ENCODE measurements around the gene TBC1D9B. TPM values are rescaled to one million over a fixed set of nuclear protein-coding genes. Genes with fewer than 3 reads are reported as not detected.

TBC1D9B gene
- total and polyA plus RNA-seq, 9 of the 15 experiments (the other 6 are each of a cell fraction or from before 2014, with no cell fraction given) = 2.9 to 59.1 (median 33.5) TPM

GRCh38 chr5:179819296-179820126, 88.2 kb downstream of the TBC1D9B start (continued):
- 0 out of 2 replicates have a peak, but pooled peaks have one; percentile 18 for TF ChIP-seq CHD2 (IDR thresholded peaks at IDR 0.05; ENCODE audit: low read depth, low read length)
- no peak for TF ChIP-seq POLR3A (IDR thresholded peaks at IDR 0.05; ENCODE audit: borderline replicate concordance, extremely low read depth, insufficient read depth, insufficient read length)
- no peak for TF ChIP-seq SIN3A (IDR thresholded peaks at IDR 0.05; ENCODE audit: borderline replicate concordance in 2 of 2, control insufficient read depth in 1 of 2, low read depth in 2 of 2, low read length in 2 of 2)
- TF ChIP-seq PYGO2 (tag; IDR thresholded peaks at IDR 0.05) = peak; percentile 65; the same call in 1 of the 2 replicates
- no peak for TF ChIP-seq MITF (IDR thresholded peaks at IDR 0.05)
- TF ChIP-seq PHB2 (IDR thresholded peaks at IDR 0.05; ENCODE audit: low read depth) = no peak
- no peak for TF ChIP-seq CHD4 (IDR thresholded peaks at IDR 0.05; ENCODE audit: insufficient read depth, insufficient replicate concordance, low read depth, low read length, poor library complexity, severe bottlenecking)
- TF ChIP-seq GABPA (tag; conservative IDR thresholded peaks at IDR 0.05; ENCODE audit: low read depth) = 0 out of 2 replicates have a peak, but pooled peaks have one; percentile 6
- TF ChIP-seq MTF1 (CRISPR knock-in tag; IDR thresholded peaks at IDR 0.05; ENCODE audit: borderline replicate concordance) = peak; percentile 90
- TF ChIP-seq ZNF133 (CRISPR knock-in tag; IDR thresholded peaks at IDR 0.05) = peak; percentile 91; the same call in 1 of the 2 replicates
- 0 out of 2 replicates have a peak, but pooled peaks have one; percentile 25 for TF ChIP-seq ZNF212 (CRISPR knock-in tag; IDR thresholded peaks at IDR 0.05)
- no peak for TF ChIP-seq NR2C2 (CRISPR knock-in tag; IDR thresholded peaks at IDR 0.05)
- TF ChIP-seq NR2C2 (tag; IDR thresholded peaks at IDR 0.05) = no peak; the same call in 1 of the 2 replicates
- TF ChIP-seq PML (IDR thresholded peaks at IDR 0.05; ENCODE audit: low read length) = no peak
- TF ChIP-seq CLOCK (CRISPR knock-in tag; IDR thresholded peaks at IDR 0.05; ENCODE audit: borderline replicate concordance) = peak; percentile 84; the same call in 1 of the 2 replicates
- peak; percentile 92 for TF ChIP-seq E2F3 (CRISPR knock-in tag; IDR thresholded peaks at IDR 0.05)
- peak; percentile 80 for TF ChIP-seq POLR2G (IDR thresholded peaks at IDR 0.05; ENCODE audit: low read depth, low read length)
- peak; percentile 96 for TF ChIP-seq ARID3B (CRISPR knock-in tag; IDR thresholded peaks at IDR 0.05; ENCODE audit: borderline replicate concordance)
- TF ChIP-seq ETV1 (tag; conservative IDR thresholded peaks at IDR 0.05; ENCODE audit: low read depth) = no peak
- TF ChIP-seq FIP1L1 (IDR thresholded peaks at IDR 0.05; ENCODE audit: low read depth, low read length, poor library complexity, severe bottlenecking) = peak; percentile 59

Measured in K562 (cell line).